Posterior vena cava (tissue), 2 donors: ENCODE results near the gene FGFR2. TPM values are rescaled to one million over a fixed set of nuclear protein-coding genes. Genes with fewer than 3 reads are reported as not detected.

Experiments used
- DNase-seq: peaks from one replicate; pipeline ENCODE4 v3.0.0-alpha.2; 2020; ENCODE audit warnings: low spot score
- intact Hi-C, 2 donors: fragments of 100-400 bp; cut with DNase I; formaldehyde crosslinking; loops; one replicate each; pipeline versions ENCODE4 v1.14.1 to v1.14.2; 2022 to 2023
- total RNA-seq, 2 donors: library from RNA; stranded (reverse); fragmentation: NEBNext Ultra II Directional; extraction: Animal tissue kit (Norgen Biotek cat#: 25700); gene quantifications; one replicate each; pipeline ENCODE4 v1.2.1, GENCODE V29; 2021
- donor health status: DM: yes; HTN: yes; CAD: no.
- donor health status: DM: yes; HTN: yes; CAD: no.

Gene FGFR2
- total RNA-seq, 2 donors from 2014 or later: 16.4 to 17.7 TPM

- no peak for DNase-seq
- intact Hi-C loops: loop anchor here in 1 of 2 donors (10.0 kb wide), 1 partner anchor 141 kb away; no protein-coding TSS in a partner anchor
These were observed 2.9 kb downstream of the FGFR2 start for GRCh38 chr10:121595351-121595805.

GRCh38 chr10:121594623-121595350 lies 3.5 kb downstream of the FGFR2 start:
- intact Hi-C loops: loop anchor here in 1 of 2 donors (10.0 kb wide), 1 partner anchor 140 kb away; no protein-coding TSS in a partner anchor
- DNase-seq: no peak

GRCh38 chr10:121594076-121594475 lies 4.2 kb downstream of the FGFR2 start:
- intact Hi-C loops: loop anchor here in 1 of 2 donors (10.0 kb wide), 1 partner anchor 139 kb away; no protein-coding TSS in a partner anchor
- DNase-seq: no peak

- intact Hi-C loops: loop anchor here in 1 of 2 donors (10.0 kb wide), 1 partner anchor 139 kb away; no protein-coding TSS in a partner anchor
- DNase-seq: no peak
These were observed 4.8 kb downstream of the FGFR2 start for GRCh38 chr10:121593281-121594075.

- no peak for DNase-seq
- intact Hi-C loops: loop anchor here in 1 of 2 donors (10.0 kb wide), 1 partner anchor 138 kb away; no protein-coding TSS in a partner anchor
These were observed 5.9 kb downstream of the FGFR2 start for GRCh38 chr10:121592155-121592890.

- intact Hi-C loops: loop anchor here in 1 of 2 donors (10.0 kb wide), 1 partner anchor 136 kb away; no protein-coding TSS in a partner anchor
- DNase-seq: no peak
These were observed 7.1 kb downstream of the FGFR2 start for GRCh38 chr10:121591186-121591585.

GRCh38 chr10:121590772-121591171 lies 7.5 kb downstream of the FGFR2 start:
- intact Hi-C loops: loop anchor here in 1 of 2 donors (10.0 kb wide), 1 partner anchor 136 kb away; no protein-coding TSS in a partner anchor
- DNase-seq: no peak

- no peak for DNase-seq
- intact Hi-C loops: loop anchor here in 1 of 2 donors (1.0 kb wide), 1 partner anchor 41 kb away; no protein-coding TSS in a partner anchor
These were observed 8.7 kb downstream of the FGFR2 start for GRCh38 chr10:121589553-121589952.

GRCh38 chr10:121583857-121584256 lies 14.4 kb downstream of the FGFR2 start:
- no peak for DNase-seq
- intact Hi-C loops: no loop called here

- DNase-seq: no peak
- intact Hi-C loops: no loop called here
These were observed 15.0 kb downstream of the FGFR2 start for GRCh38 chr10:121583258-121583657.

GRCh38 chr10:121580276-121581116 lies 17.7 kb downstream of the FGFR2 start:
- no peak for DNase-seq
- intact Hi-C loops: no loop called here

GRCh38 chr10:121579656-121580055 lies 18.6 kb downstream of the FGFR2 start:
- intact Hi-C loops: no loop called here
- DNase-seq: no peak

GRCh38 chr10:121578965-121579364 lies 19.3 kb downstream of the FGFR2 start:
- no peak for DNase-seq
- intact Hi-C loops: no loop called here

- intact Hi-C loops: no loop called here
- no peak for DNase-seq
These were observed 19.9 kb downstream of the FGFR2 start for GRCh38 chr10:121578298-121578697.

GRCh38 chr10:121577568-121577967 lies 20.7 kb downstream of the FGFR2 start:
- no peak for DNase-seq
- intact Hi-C loops: no loop called here

- no peak for DNase-seq
- intact Hi-C loops: no loop called here
These were observed 22.1 kb downstream of the FGFR2 start for GRCh38 chr10:121576139-121576538.

GRCh38 chr10:121574519-121575166 lies 23.6 kb downstream of the FGFR2 start:
- intact Hi-C loops: no loop called here
- DNase-seq: no peak

- intact Hi-C loops: no loop called here
These were observed 24.7 kb downstream of the FGFR2 start for GRCh38 chr10:121573538-121573941.

More at GRCh38 chr10:121573538-121573941, 24.7 kb downstream of the FGFR2 start:
- DNase-seq: no peak
